Measurements from ENCODE around the gene PAX3. TPM values are rescaled to one million over a fixed set of nuclear protein-coding genes. Genes with fewer than 3 reads are reported as not detected.

Gene PAX3
- total RNA-seq, 1 donor: not detected

DNA sequence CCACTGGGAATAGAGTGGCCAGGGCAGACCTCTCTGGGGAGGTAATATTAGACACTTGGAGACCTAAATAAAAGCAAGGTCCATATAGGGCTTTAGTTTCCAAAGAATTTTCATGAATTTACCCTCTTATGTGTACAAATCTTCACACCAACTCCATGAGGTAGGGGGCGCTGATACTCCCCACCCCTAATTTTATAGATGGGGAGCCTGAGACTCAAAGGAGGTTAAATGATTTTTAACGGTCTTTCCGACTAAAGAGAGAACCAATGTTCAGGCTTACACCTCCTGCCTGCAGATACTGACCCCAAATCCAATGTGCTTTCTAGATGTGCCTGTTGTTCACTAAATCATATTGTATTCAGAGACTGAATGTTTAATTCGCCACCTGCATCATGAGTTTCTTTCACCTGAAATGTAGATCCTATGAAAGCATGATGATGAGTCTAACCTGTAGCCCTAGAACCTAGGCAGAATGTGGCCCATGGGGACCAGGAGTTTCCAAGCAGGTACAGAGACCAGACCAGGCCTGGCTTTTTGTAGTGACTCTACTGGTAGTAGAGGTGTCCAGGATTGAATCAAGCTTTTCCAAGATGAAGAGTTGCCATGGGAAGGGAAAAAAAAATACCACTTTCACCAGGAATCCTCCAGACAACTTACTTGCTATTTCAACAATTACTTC is 16.8 kb upstream of the PAX3 start:
- TF ChIP-seq, protein P1, sequence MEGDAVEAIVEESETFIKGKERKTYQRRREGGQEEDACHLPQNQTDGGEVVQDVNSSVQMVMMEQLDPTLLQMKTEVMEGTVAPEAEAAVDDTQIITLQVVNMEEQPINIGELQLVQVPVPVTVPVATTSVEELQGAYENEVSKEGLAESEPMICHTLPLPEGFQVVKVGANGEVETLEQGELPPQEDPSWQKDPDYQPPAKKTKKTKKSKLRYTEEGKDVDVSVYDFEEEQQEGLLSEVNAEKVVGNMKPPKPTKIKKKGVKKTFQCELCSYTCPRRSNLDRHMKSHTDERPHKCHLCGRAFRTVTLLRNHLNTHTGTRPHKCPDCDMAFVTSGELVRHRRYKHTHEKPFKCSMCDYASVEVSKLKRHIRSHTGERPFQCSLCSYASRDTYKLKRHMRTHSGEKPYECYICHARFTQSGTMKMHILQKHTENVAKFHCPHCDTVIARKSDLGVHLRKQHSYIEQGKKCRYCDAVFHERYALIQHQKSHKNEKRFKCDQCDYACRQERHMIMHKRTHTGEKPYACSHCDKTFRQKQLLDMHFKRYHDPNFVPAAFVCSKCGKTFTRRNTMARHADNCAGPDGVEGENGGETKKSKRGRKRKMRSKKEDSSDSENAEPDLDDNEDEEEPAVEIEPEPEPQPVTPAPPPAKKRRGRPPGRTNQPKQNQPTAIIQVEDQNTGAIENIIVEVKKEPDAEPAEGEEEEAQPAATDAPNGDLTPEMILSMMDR (IDR thresholded peaks at IDR 0.05; ENCODE audit: extremely low read depth, low read depth, low read length): no peak
- Histone ChIP-seq H3K4me3 (ENCODE audit: insufficient read depth, low read length) (no peak overlapping the region), H2AFZ (ENCODE audit: low read length) (no peak overlapping the region), H3K4me1 (ENCODE audit: insufficient read depth, low read length) (peaks cover 8% of the 10 kb centered on the region), H3K4me2 (ENCODE audit: insufficient read depth, low read length) (no peak overlapping the region), H3K79me2 (ENCODE audit: insufficient read depth, low read length) (no peaks in the 10 kb centered on the region), H3K36me3 (ENCODE audit: insufficient read depth, low read length) (no peaks in the 10 kb centered on the region), H3K27me3 (ENCODE audit: insufficient read depth, low read length) (peaks cover 64% of the 10 kb centered on the region), H4K20me1 (ENCODE audit: insufficient read depth, low read length) (no peaks in the 10 kb centered on the region), H3K9me3 (ENCODE audit: low read depth, low read length) (no peaks in the 10 kb centered on the region), H3K27ac (ENCODE audit: low read depth, low read length) (no peak overlapping the region)
- no peak for DNase-seq (ENCODE audit: insufficient read length, low spot score, missing footprints)

DNA sequence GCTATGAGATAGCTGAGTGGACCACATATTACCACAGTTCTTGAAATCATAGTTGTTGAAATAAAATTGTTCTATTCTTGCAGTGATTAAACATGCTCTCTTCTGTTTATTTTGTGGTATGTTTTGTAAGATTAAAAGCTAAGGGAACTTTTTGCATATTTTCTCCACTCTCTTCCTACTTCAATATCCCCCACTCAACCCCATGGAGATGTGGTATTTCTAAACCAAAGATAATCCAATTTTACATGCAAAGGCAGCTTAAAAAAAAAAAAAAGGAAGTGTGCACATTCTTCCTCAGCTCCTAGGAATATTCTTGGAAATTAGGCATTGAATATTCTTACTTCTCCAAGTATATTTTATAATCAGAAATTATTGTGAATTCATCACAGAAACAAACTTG is 15.0 kb upstream of the PAX3 start:
- no peak for DNase-seq (ENCODE audit: insufficient read length, low spot score, missing footprints)
- H3K4me1 ChIP-seq (ENCODE audit: insufficient read depth, low read length): peaks cover 8% of the 10 kb centered on the region
- no peak overlapping the region for H2AFZ ChIP-seq (ENCODE audit: low read length)
- no peak overlapping the region for H3K4me3 ChIP-seq (ENCODE audit: insufficient read depth, low read length)
- H3K27ac ChIP-seq (ENCODE audit: low read depth, low read length): no peak overlapping the region
- TF ChIP-seq, protein P1 (IDR thresholded peaks at IDR 0.05; ENCODE audit: extremely low read depth, low read depth, low read length): no peak
- no peaks in the 10 kb centered on the region for H3K9me3 ChIP-seq (ENCODE audit: low read depth, low read length)
- no peak overlapping the region for H3K4me2 ChIP-seq (ENCODE audit: insufficient read depth, low read length)
- peaks cover 74% of the 10 kb centered on the region for H3K27me3 ChIP-seq (ENCODE audit: insufficient read depth, low read length)
- H4K20me1 ChIP-seq (ENCODE audit: insufficient read depth, low read length): no peaks in the 10 kb centered on the region
- no peaks in the 10 kb centered on the region for H3K79me2 ChIP-seq (ENCODE audit: insufficient read depth, low read length)
- no peaks in the 10 kb centered on the region for H3K36me3 ChIP-seq (ENCODE audit: insufficient read depth, low read length)

DNA sequence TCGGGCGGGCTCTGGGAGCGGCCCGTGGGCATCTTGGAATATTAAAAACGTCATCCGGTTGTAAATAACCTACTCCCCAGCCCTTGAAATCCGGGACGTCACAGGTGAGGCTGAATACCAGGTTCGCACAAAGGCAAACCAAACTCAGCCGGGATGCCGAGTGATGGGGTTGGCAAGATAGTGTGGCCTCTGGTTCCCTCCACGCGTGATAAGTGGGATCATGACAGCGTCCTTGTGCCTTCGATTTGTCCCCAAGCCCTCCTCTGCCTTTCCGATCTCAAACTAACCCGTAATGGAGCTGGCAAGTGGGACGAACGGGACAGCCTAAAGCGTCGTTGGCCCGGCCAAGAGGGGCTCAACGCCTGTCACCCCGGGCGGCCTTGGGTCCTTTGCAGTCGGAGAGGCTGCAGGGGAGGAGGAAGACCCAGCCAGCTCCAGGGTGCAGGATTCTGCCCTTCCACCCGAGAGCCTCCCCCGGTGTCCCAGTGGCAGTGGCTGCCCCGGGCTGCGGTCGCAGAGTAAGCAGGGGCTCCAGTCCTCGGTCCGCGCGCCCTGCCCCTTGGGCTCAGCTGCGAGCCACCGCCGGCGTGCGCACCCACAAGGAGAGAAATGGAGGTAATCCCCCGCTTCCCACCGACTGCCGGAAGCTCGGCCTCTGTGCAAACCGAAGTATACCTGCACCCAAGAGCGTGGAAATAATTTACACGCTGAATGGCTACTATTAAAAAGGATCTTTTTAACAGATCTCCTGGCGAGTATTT is 13.4 kb upstream of the PAX3 start:
- Histone ChIP-seq H4K20me1 (ENCODE audit: insufficient read depth, low read length) (no peaks in the 10 kb centered on the region), H3K36me3 (ENCODE audit: insufficient read depth, low read length) (no peaks in the 10 kb centered on the region), H3K79me2 (ENCODE audit: insufficient read depth, low read length) (no peaks in the 10 kb centered on the region), H3K27ac (ENCODE audit: low read depth, low read length) (no peak overlapping the region), H3K4me3 (ENCODE audit: insufficient read depth, low read length) (no peak overlapping the region), H3K4me1 (ENCODE audit: insufficient read depth, low read length) (no peaks in the 10 kb centered on the region), H2AFZ (ENCODE audit: low read length) (no peak overlapping the region), H3K9me3 (ENCODE audit: low read depth, low read length) (no peaks in the 10 kb centered on the region), H3K4me2 (ENCODE audit: insufficient read depth, low read length) (no peak overlapping the region), H3K27me3 (ENCODE audit: insufficient read depth, low read length) (peaks cover 82% of the 10 kb centered on the region)
- DNase-seq (ENCODE audit: insufficient read length, low spot score, missing footprints): no peak
- TF ChIP-seq, protein P1 (IDR thresholded peaks at IDR 0.05; ENCODE audit: extremely low read depth, low read depth, low read length): no peak

DNA sequence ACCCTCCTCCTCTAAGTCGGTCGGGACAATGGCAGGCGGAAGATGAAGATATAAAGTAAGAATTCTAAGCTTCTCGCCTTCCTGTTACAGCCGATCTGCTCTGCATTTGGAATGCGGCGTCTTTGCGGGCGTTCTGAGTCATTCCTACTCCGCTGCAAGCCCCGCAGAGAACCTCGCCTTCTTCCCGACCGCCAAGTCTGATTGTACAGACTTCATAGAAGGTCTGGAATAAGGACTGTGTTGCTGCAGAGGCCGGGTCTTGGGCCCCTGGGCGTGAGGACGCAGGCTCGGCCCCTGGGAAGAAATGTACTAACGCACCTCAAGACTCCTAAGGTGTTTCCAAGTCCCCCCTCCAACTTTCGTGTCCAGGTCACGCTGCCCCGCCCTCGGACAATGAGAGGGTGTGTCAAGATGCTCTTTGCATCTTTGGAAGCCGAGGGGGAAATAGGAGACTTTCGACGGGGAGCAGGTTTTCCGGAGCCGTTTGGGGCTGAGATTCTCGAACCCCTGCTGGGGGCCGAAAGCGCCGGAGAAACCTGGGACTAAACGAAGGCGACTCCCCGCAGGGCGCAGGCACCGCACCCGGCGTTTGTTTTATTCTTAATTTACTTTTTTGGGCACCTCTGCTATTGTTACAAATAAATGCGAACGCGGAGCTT is 12.7 kb upstream of the PAX3 start:
- DNase-seq (ENCODE audit: insufficient read length, low spot score, missing footprints): no peak
- H3K27me3 ChIP-seq (ENCODE audit: insufficient read depth, low read length): peaks cover 83% of the 10 kb centered on the region
- H3K9me3 ChIP-seq (ENCODE audit: low read depth, low read length): no peaks in the 10 kb centered on the region
- H3K4me1 ChIP-seq (ENCODE audit: insufficient read depth, low read length): no peaks in the 10 kb centered on the region
- no peak overlapping the region for H3K27ac ChIP-seq (ENCODE audit: low read depth, low read length)
- H4K20me1 ChIP-seq (ENCODE audit: insufficient read depth, low read length): no peaks in the 10 kb centered on the region
- TF ChIP-seq, protein P1 (IDR thresholded peaks at IDR 0.05; ENCODE audit: extremely low read depth, low read depth, low read length): no peak
- H3K4me2 ChIP-seq (ENCODE audit: insufficient read depth, low read length): no peak overlapping the region
- no peaks in the 10 kb centered on the region for H3K79me2 ChIP-seq (ENCODE audit: insufficient read depth, low read length)
- no peak overlapping the region for H2AFZ ChIP-seq (ENCODE audit: low read length)
- no peak overlapping the region for H3K4me3 ChIP-seq (ENCODE audit: insufficient read depth, low read length)
- H3K36me3 ChIP-seq (ENCODE audit: insufficient read depth, low read length): no peaks in the 10 kb centered on the region

All from osteoblast (primary cell).